Ectodermal cell (in vitro differentiated cells): ENCODE results near the gene EPB41L4B.

Experiments used
- H3K27ac ChIP-seq: 2 replicates; pipeline ENCODE4 v1.7.0; 2013; ENCODE audit warnings: mild to moderate bottlenecking, low read depth, low read length; ENCODE audit not compliant: insufficient read depth, poor library complexity, severe bottlenecking
- H3K27me3 ChIP-seq: 2 replicates; pipeline ENCODE4 v1.7.0; 2013; ENCODE audit warnings: mild to moderate bottlenecking, low read length; ENCODE audit not compliant: insufficient read depth, control insufficient read depth, poor library complexity, severe bottlenecking
- H3K36me3 ChIP-seq: one replicate; pipeline ENCODE4 v1.7.0; 2013; ENCODE audit warnings: low read length; ENCODE audit not compliant: control insufficient read depth, insufficient read depth
- H3K4me1 ChIP-seq: one replicate; pipeline ENCODE4 v1.7.0; 2013; ENCODE audit warnings: low read length; ENCODE audit not compliant: control insufficient read depth, insufficient read depth
- H3K4me3 ChIP-seq: 2 replicates; pipeline ENCODE4 v1.7.0; 2013; ENCODE audit warnings: low read depth, low read length, control low read depth; ENCODE audit not compliant: insufficient read depth
- H3K9me3 ChIP-seq: 2 replicates; pipeline ENCODE4 v1.7.0; 2013; ENCODE audit warnings: mild to moderate bottlenecking, low read length, moderate library complexity; ENCODE audit not compliant: control insufficient read depth
- WGBS, 2 experiments: methylation state at CpG; one replicate each; pipeline ENCODE4 v1.1.7; 2013; ENCODE audit warnings: missing lambda C conversion rate in 2 of 2; 5-methylcytosine and 5-hydroxymethylcytosine counted together

The EPB41L4B gene

GRCh38 chr9:109258481-109259302 lies 62.2 kb downstream of the EPB41L4B start:
- no peaks in the 10 kb centered on the region for H3K36me3 ChIP-seq
- no peak overlapping the region for H3K4me3 ChIP-seq
- H3K27ac ChIP-seq: no peak overlapping the region
- no peaks in the 10 kb centered on the region for H3K27me3 ChIP-seq
- H3K4me1 ChIP-seq: peaks cover 10% of the 10 kb centered on the region
- no peaks in the 10 kb centered on the region for H3K9me3 ChIP-seq
- WGBS, 2 experiments: 32% methylated on average over 11 of the region's 11 CpGs

DNA sequence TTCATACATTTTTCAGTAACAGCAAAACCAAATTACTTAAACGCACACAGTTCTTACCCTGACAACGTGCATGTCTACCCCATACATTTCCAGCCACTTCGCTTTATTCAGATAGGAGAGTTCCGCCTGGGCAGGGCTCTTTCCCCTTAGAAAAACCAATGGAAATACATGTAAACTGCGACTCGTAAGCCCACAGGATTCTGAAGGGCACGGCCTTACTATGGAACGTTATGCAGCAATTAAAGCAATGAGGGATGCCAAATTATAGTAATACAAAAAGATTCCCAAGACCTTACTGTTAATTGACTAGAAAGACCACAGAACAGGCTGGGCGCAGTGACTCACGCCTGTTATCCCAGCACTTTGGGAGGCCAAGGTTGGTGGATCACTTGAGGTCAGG lies 64.5 kb downstream of the EPB41L4B start:
- H3K4me3 ChIP-seq: no peak overlapping the region
- H3K9me3 ChIP-seq: no peaks in the 10 kb centered on the region
- no peak overlapping the region for H3K27ac ChIP-seq
- no peaks in the 10 kb centered on the region for H3K36me3 ChIP-seq
- no peaks in the 10 kb centered on the region for H3K27me3 ChIP-seq
- WGBS, 2 experiments: 94% methylated on average over 10 of the region's 10 CpGs
- peaks cover 10% of the 10 kb centered on the region for H3K4me1 ChIP-seq

GRCh38 chr9:109255394-109255793 lies 65.5 kb downstream of the EPB41L4B start:
- Histone ChIP-seq H3K4me3 (no peak overlapping the region), H3K36me3 (no peaks in the 10 kb centered on the region), H3K4me1 (peaks cover 10% of the 10 kb centered on the region), H3K27me3 (no peaks in the 10 kb centered on the region), H3K9me3 (no peaks in the 10 kb centered on the region), H3K27ac (no peak overlapping the region)
- 94% methylated on average over 15 of the region's 15 CpGs for WGBS, 2 experiments

DNA sequence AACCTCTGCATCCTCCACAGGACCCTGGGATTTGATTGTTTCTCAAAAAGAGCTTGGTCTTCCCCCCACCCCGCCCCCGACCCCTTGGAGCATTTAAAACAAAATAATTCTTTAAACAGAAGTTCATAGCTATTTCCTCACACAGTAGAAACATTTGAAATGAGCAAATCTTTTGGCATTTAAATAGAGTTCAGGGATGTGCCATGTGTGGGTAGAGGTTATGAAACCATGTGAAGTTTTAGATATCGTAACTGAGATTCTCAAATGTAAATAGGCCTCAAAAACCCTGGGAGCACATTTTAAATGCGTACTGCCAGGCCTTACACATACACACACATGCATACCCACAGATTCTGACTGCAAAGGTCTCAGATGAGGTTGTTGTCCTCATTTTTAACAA lies 66.5 kb downstream of the EPB41L4B start:
- Histone ChIP-seq H3K9me3 (no peaks in the 10 kb centered on the region), H3K36me3 (no peaks in the 10 kb centered on the region), H3K4me3 (no peak overlapping the region), H3K4me1 (peaks cover 9% of the 10 kb centered on the region), H3K27me3 (no peaks in the 10 kb centered on the region), H3K27ac (no peak overlapping the region)
- 92 to 98% methylated on average over 3 to 4 of the region's 4 CpGs for WGBS, 2 experiments

DNA sequence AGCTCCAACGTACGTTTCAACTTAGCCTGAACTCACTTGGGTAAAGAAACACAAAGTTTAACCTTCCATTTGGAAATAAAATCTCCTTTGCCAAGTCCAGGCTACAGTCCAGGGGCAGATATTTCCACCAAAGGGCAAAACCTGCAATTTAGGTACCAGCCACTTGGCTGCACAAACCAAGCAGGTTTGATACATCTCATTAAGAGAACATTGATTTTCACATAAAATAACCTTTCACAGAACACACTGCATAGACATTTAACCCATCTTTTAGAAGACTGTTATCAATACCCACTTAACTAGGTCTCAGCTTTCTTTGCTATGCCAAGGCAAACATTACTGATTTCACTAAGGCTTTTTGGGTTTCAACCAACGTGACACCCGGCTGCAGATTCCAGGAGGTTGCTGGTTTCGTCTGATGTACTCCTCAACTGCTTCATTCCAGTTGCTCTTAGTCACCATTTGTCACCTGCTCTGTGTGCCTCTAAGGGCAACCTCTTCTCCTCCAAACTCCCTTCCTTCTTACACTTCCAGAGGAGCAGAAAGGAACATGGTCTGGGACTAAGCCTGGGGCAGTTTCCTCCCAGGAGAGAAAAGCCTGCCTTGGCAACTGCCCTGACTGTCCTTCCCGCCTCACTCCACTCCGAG lies 67.1 kb downstream of the EPB41L4B start:
- H3K4me3 ChIP-seq: no peak overlapping the region
- no peak overlapping the region for H3K27ac ChIP-seq
- no peaks in the 10 kb centered on the region for H3K27me3 ChIP-seq
- no peaks in the 10 kb centered on the region for H3K9me3 ChIP-seq
- no peaks in the 10 kb centered on the region for H3K36me3 ChIP-seq
- H3K4me1 ChIP-seq: peaks cover 4% of the 10 kb centered on the region
- WGBS, 2 experiments: 85 to 89% methylated on average over 7 of the region's 7 CpGs

DNA sequence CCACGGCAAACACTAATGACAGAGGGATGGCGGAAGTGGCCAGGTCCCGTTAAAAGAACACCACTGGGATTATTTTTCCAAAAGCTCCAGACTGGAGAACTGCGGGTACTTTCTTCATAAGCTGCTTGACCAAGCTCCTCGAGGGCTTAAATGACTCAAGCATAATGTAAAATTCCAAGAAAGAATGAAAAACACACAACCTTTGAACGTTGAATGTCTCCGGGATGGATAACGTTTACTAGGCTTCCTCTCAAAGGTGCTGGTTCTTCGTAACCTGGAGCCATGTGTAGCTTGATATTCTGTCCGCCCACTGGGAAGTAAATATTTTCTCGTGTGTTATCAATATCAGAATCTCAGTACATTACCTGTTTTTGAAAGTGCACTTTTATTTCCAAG lies 67.6 kb downstream of the EPB41L4B start:
- H3K36me3 ChIP-seq: no peaks in the 10 kb centered on the region
- no peak overlapping the region for H3K4me3 ChIP-seq
- H3K27ac ChIP-seq: no peak overlapping the region
- 95 to 96% methylated on average over 11 of the region's 11 CpGs for WGBS, 2 experiments
- H3K27me3 ChIP-seq: no peaks in the 10 kb centered on the region
- no peaks in the 10 kb centered on the region for H3K4me1 ChIP-seq
- H3K9me3 ChIP-seq: no peaks in the 10 kb centered on the region

DNA sequence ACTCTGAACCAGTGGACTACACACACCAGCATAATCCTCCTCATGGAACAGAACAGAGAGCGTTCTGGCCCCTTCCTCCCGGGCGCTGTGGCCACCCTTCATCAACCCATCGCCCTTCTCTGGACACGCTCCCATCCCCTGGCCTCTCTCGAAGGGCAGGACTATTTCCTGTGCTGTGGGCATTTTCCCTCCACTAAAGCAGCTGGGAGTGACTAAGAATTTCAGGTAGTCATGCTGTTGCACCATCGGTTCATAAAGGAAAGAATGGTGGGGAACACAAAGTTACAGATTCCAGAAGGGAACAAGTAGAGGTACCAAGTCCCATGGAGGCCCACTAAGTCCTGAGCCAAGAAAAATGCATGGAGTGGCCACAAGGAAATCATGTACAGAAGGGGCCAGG lies 68.6 kb downstream of the EPB41L4B start:
- WGBS, 2 experiments: 92 to 96% methylated on average over 7 of the region's 7 CpGs
- Histone ChIP-seq H3K9me3 (no peaks in the 10 kb centered on the region), H3K4me3 (no peak overlapping the region), H3K36me3 (no peaks in the 10 kb centered on the region), H3K27ac (no peak overlapping the region), H3K27me3 (no peaks in the 10 kb centered on the region), H3K4me1 (no peaks in the 10 kb centered on the region)

- Histone ChIP-seq H3K4me3 (no peak overlapping the region), H3K27me3 (no peaks in the 10 kb centered on the region), H3K36me3 (no peaks in the 10 kb centered on the region), H3K27ac (no peak overlapping the region), H3K4me1 (no peaks in the 10 kb centered on the region), H3K9me3 (no peaks in the 10 kb centered on the region)
- WGBS, 2 experiments: 87 to 89% methylated on average over 5 of the region's 5 CpGs
Observed at GRCh38 chr9:109251776-109252106, 69.1 kb downstream of the EPB41L4B start.

GRCh38 chr9:109251080-109251775 lies 69.6 kb downstream of the EPB41L4B start:
- no peaks in the 10 kb centered on the region for H3K27me3 ChIP-seq
- no peaks in the 10 kb centered on the region for H3K36me3 ChIP-seq
- no peak overlapping the region for H3K27ac ChIP-seq
- WGBS, 2 experiments: 87 to 92% methylated on average over 10 of the region's 10 CpGs
- no peaks in the 10 kb centered on the region for H3K9me3 ChIP-seq
- H3K4me3 ChIP-seq: no peak overlapping the region
- no peaks in the 10 kb centered on the region for H3K4me1 ChIP-seq

- Histone ChIP-seq H3K27ac (no peak overlapping the region), H3K9me3 (no peaks in the 10 kb centered on the region), H3K36me3 (no peaks in the 10 kb centered on the region), H3K4me1 (no peaks in the 10 kb centered on the region), H3K4me3 (no peak overlapping the region), H3K27me3 (no peaks in the 10 kb centered on the region)
- WGBS, 2 experiments: 91 to 93% methylated on average over 3 of the region's 3 CpGs
Observed at GRCh38 chr9:109250771-109251079, 70.1 kb downstream of the EPB41L4B start.
